Glutamatergic neuron (in vitro differentiated cells): ENCODE data around the gene KCNH2. TPM values are rescaled to one million over a fixed set of nuclear protein-coding genes. Genes with fewer than 3 reads are reported as not detected.

ENCODE experiments used
- DNase-seq: peaks from one replicate; pipeline ENCODE4 v3.0.0; 2022
- H3K27ac Mint-ChIP-seq: one replicate; pipeline ENCODE4 v1.8.0; 2020; ENCODE audit warnings: mild to moderate bottlenecking, mixed read lengths, inconsistent platforms; ENCODE audit not compliant: unreplicated experiment
- H3K27me3 Mint-ChIP-seq: one replicate; pipeline ENCODE4 v1.8.0; 2020; ENCODE audit warnings: mild to moderate bottlenecking, moderate library complexity, mixed read lengths, inconsistent platforms; ENCODE audit not compliant: unreplicated experiment
- H3K36me3 Mint-ChIP-seq: one replicate; pipeline ENCODE4 v1.8.0; 2020; ENCODE audit warnings: mild to moderate bottlenecking, mixed read lengths, inconsistent platforms; ENCODE audit not compliant: unreplicated experiment
- H3K4me1 Mint-ChIP-seq: one replicate; pipeline ENCODE4 v1.8.0; 2020; ENCODE audit warnings: mild to moderate bottlenecking, low read depth, mixed read lengths, inconsistent platforms; ENCODE audit not compliant: unreplicated experiment
- H3K4me3 Mint-ChIP-seq: one replicate; pipeline ENCODE4 v1.8.0; 2020; ENCODE audit warnings: mild to moderate bottlenecking, mixed read lengths, inconsistent platforms; ENCODE audit not compliant: unreplicated experiment
- H3K9me3 Mint-ChIP-seq: one replicate; pipeline ENCODE4 v1.8.0; 2020; ENCODE audit warnings: mild to moderate bottlenecking, moderate library complexity, mixed read lengths, inconsistent platforms; ENCODE audit not compliant: unreplicated experiment
- CTCF ChIP-seq: fragments of 200-600 bp; sonication (generic); IDR thresholded peaks from one replicate; pipeline ENCODE4 v1.5.0; 2021; ENCODE audit not compliant: partially characterized antibody, unreplicated experiment
- total RNA-seq: library from RNA; stranded (reverse); fragmentation: NEBNext Ultra II Directional; extraction: Animal tissue kit (Norgen Biotek cat#: 25700); gene quantifications from one replicate; pipeline ENCODE4 v1.2.1, GENCODE V29; 2021; ENCODE audit not compliant: unreplicated experiment

KCNH2 gene
- total RNA-seq, 1 donor from 2014 or later, result 73.7 TPM

GRCh38 chr7:150974468-150975391 lies 3.4 kb downstream of the KCNH2 start:
- no peak overlapping the region for H3K27ac Mint-ChIP-seq
- peak; percentile 56 for TF ChIP-seq CTCF
- H3K4me1 Mint-ChIP-seq, result peaks cover 38% of the 10 kb centered on the region
- peaks cover 28% of the 10 kb centered on the region for H3K27me3 Mint-ChIP-seq
- H3K9me3 Mint-ChIP-seq, result peaks cover 41% of the 10 kb centered on the region
- peak overlapping the region; percentile 94 for H3K4me3 Mint-ChIP-seq
- DNase-seq, result peak; percentile 63
- H3K36me3 Mint-ChIP-seq, result no peaks in the 10 kb centered on the region

DNA sequence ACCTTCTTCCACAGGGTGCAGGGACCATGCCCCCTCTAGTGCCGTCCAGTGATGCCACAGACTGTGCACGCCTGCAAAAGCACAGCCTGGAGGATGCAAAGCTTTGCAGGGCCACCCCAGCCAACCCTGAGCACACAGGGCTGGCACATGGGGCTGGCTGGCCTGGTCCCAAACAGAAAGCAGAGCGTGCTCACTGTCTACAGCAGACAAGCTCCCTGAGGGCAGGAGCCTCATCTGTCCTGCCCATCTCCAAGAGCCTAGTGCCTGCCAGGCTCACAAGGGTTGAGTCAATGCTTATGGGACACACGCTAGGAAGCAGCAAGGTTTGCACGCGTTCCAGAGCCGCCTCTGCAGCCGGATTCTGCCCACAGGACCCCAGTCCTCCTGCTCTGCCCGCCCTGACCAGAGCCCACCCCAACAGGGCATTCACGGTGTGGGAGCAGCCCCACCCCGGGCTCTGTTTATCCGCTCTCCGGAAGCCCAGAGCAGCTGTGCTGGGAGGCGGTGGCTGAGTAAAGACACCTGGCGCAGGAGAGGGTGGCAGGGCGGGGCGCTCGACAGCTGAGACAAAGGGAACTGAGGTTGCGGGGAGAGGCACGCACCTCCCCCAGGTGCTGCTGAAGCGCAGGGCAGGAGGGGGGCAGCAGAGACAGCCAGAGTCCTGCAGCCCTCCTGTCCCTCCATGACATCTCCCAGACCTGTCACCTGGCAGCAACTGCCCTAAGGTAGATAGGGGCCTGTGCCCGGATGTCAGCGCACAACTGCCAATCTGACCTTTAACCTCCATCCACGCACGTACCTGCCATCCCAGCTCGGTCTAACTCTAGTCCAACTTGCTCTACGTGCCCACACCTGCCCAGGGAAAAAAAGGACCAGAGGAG lies 4.3 kb downstream of the KCNH2 start:
- Mint-ChIP-seq H3K27me3 (peaks cover 23% of the 10 kb centered on the region), H3K9me3 (peaks cover 37% of the 10 kb centered on the region), H3K4me1 (peaks cover 42% of the 10 kb centered on the region)

GRCh38 chr7:150972741-150973140 lies 5.4 kb downstream of the KCNH2 start:
- Mint-ChIP-seq H3K27me3 (peaks cover 19% of the 10 kb centered on the region), H3K4me3 (peak overlapping the region; percentile 63), H3K36me3 (peaks cover 5% of the 10 kb centered on the region), H3K27ac (peak overlapping the region; percentile 72), H3K4me1 (peaks cover 45% of the 10 kb centered on the region), H3K9me3 (peaks cover 34% of the 10 kb centered on the region)
- TF ChIP-seq CTCF, result no peak
- peak; percentile 6 for DNase-seq

More for the DNA sequence above, 4.3 kb downstream of the KCNH2 start:
- Mint-ChIP-seq H3K4me3 (peak overlapping the region; percentile 74), H3K36me3 (no peaks in the 10 kb centered on the region), H3K27ac (no peak overlapping the region)
- TF ChIP-seq CTCF, result no peak
- DNase-seq, result peak; percentile 12

DNA sequence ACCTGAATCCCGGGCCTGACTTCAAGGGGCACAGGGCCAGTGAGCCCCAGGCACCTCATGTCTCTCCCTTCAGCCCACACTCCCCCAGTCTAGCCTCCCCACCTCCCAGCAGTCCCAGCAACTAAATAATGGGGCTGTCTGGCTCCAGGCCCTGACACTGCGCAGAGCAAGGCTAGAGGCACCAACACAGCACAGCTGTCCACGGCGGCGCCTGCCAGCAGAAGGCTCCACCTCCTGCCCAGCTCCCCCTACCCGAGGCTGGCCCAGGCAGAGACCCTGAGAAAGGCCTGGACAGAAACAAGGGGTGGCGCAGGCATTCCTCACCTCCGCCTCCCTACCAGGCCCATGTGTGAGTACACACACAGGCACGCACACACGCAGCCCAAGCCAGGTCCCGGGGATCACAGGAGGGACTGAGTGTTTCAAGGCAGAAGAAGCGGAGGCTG lies 6.1 kb downstream of the KCNH2 start:
- H3K9me3 Mint-ChIP-seq, result peaks cover 29% of the 10 kb centered on the region
- peaks cover 52% of the 10 kb centered on the region for H3K4me1 Mint-ChIP-seq
- peak overlapping the region; percentile 80 for H3K4me3 Mint-ChIP-seq
- H3K27ac Mint-ChIP-seq, result peak overlapping the region; percentile 99
- peaks cover 15% of the 10 kb centered on the region for H3K27me3 Mint-ChIP-seq
- H3K36me3 Mint-ChIP-seq, result peaks cover 5% of the 10 kb centered on the region
- DNase-seq, result peak; percentile 48
- no peak for TF ChIP-seq CTCF
